Esophagus muscularis mucosa (tissue), 4 donors: ENCODE results near the gene FAN1.

Experiments
- CTCF ChIP-seq, 3 experiments: fragments of 200-600 bp in 2 of 3; fragments of 450-650 bp in 1 of 3; sonication (generic) in 2 of 3; IDR thresholded peaks; one replicate each; pipeline ENCODE4 v1.5.1; 2017 to 2019; ENCODE audit warnings: antibody characterized with exemption in 3 of 3, mild to moderate bottlenecking in 2 of 3, moderate library complexity in 1 of 3
- EP300 ChIP-seq: sonication (generic); formaldehyde crosslinking; IDR thresholded peaks from one replicate; pipeline ENCODE4 v1.6.1; 2017; ENCODE audit warnings: antibody characterized with exemption
- POLR2AphosphoS5 ChIP-seq, 2 donors: sonication (generic); formaldehyde crosslinking; IDR thresholded peaks; one replicate each; pipeline ENCODE4 v1.6.1; 2017; ENCODE audit warnings: antibody characterized with exemption in 2 of 2

DNA sequence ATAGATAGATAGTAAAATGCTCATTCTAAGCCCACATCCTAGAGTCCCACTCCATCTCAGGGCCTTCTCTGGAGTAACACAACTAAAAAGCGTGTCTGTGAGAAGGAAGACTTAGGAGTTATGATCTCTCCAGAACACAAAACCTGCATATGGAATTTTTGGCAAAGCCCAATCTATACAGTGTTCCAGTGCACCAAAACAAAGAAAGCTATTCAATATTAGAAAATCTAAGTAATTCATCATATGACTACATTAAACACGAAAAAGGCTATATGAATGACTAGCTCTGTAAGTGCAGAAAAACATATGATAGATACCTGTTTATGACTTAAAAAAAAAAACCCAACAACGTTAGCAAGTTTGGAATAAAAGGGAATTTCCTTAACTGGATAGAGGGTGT lies 60.0 kb downstream of the FAN1 start:
- TF ChIP-seq POLR2AphosphoS5 (IDR thresholded peaks at IDR 0.05) (no peak), EP300 (no peak), CTCF (IDR thresholded peaks at IDR 0.05) (no peak)
